GM12801 (cell line): Measurements from ENCODE around the gene ROR1.

ENCODE experiments used
- CTCF ChIP-seq: IDR thresholded peaks from one replicate; pipeline ENCODE4 v1.5.1; 2011; ENCODE audit warnings: control low read depth; ENCODE audit not compliant: insufficient read length; ENCODE audit errors: extremely low read depth

ROR1 gene

GRCh38 chr1:63784489-63785390, 10.9 kb downstream of the ROR1 start:
- TF ChIP-seq CTCF: no peak

- TF ChIP-seq CTCF: no peak
Measured at GRCh38 chr1:63787875-63788274, 14.1 kb downstream of the ROR1 start.

- TF ChIP-seq CTCF: no peak
Measured at GRCh38 chr1:63789856-63790605, 16.2 kb downstream of the ROR1 start.

GRCh38 chr1:63790989-63791388, 17.2 kb downstream of the ROR1 start:
- no peak for TF ChIP-seq CTCF

- no peak for TF ChIP-seq CTCF
Measured at GRCh38 chr1:63792152-63792551, 18.3 kb downstream of the ROR1 start.

- TF ChIP-seq CTCF: no peak
Measured at GRCh38 chr1:63793741-63794240, 20.0 kb downstream of the ROR1 start.

GRCh38 chr1:63794354-63794753, 20.5 kb downstream of the ROR1 start:
- no peak for TF ChIP-seq CTCF
